K562 (cell line): ENCODE measurements around the gene MRPL58. TPM values are rescaled to one million over a fixed set of nuclear protein-coding genes. Genes with fewer than 3 reads are reported as not detected.

Source experiments
- CSDE1 ChIP-seq, 2 experiments: fragments of 450-650 bp; IDR thresholded peaks; 2 replicates each; pipeline ENCODE4 v1.6.1; 2016; ENCODE audit warnings: mild to moderate bottlenecking in 1 of 2
- ELK1 ChIP-seq: sonication (generic); formaldehyde crosslinking; IDR thresholded peaks from 2 replicates; pipeline ENCODE4 v1.8.1; 2022; ENCODE audit warnings: missing genetic modification reagents
- GATAD2B ChIP-seq: fragments of 450-650 bp; IDR thresholded peaks from 2 replicates; pipeline ENCODE4 v1.6.1; 2017; ENCODE audit warnings: mild to moderate bottlenecking, borderline replicate concordance
- HOXB6 ChIP-seq: fragments of 250-450 bp; sonication (Bioruptor Pico); IDR thresholded peaks from 2 replicates; pipeline ENCODE4 v1.5.1; 2022; ENCODE audit warnings: mild to moderate bottlenecking, borderline replicate concordance
- LEF1 ChIP-seq: fragments of 450-650 bp; IDR thresholded peaks from 2 replicates; pipeline ENCODE4 v1.6.1; 2016; ENCODE audit warnings: mild to moderate bottlenecking
- NEUROD1 ChIP-seq: fragments of 150-350 bp; IDR thresholded peaks from 2 replicates; pipeline ENCODE4 v1.6.1; 2014; ENCODE audit warnings: borderline replicate concordance, low read length, low read depth; ENCODE audit not compliant: partially characterized antibody
- NFATC3 ChIP-seq: fragments of 450-650 bp; IDR thresholded peaks from 2 replicates; pipeline ENCODE4 v1.6.1; 2017; ENCODE audit warnings: mild to moderate bottlenecking
- NR3C1 ChIP-seq: sonication (generic); formaldehyde crosslinking; IDR thresholded peaks from 2 replicates; pipeline ENCODE4 v1.8.1; 2022; ENCODE audit warnings: missing genetic modification reagents
- RREB1 ChIP-seq: fragments of 250-450 bp; sonication (Bioruptor Pico); IDR thresholded peaks from 2 replicates; pipeline ENCODE4 v1.4.0; 2020
- RUNX1 ChIP-seq: sonication (generic); IDR thresholded peaks from 2 replicates; pipeline ENCODE4 v1.6.1; 2016; ENCODE audit warnings: antibody characterized with exemption, low read depth
- SMAD3 ChIP-seq: fragments of 450-650 bp; formaldehyde crosslinking; conservative IDR thresholded peaks from 2 replicates; pipeline ENCODE4 v1.4.0; 2020; ENCODE audit warnings: mild to moderate bottlenecking
- SMARCA5 ChIP-seq: fragments of 450-650 bp; IDR thresholded peaks from 2 replicates; pipeline ENCODE4 v1.6.1; 2016
- STAT5B ChIP-seq: fragments of 250-450 bp; sonication (Bioruptor Pico); IDR thresholded peaks from 2 replicates; pipeline ENCODE4 v1.8.0; 2021; ENCODE audit warnings: mild to moderate bottlenecking, inconsistent platforms
- TBL1XR1 ChIP-seq, 2 experiments: IDR thresholded peaks; 2 replicates each; pipeline ENCODE4 v1.6.1; 2012; ENCODE audit warnings: improper control_type of control experiment in 2 of 2, low read length in 2 of 2, mild to moderate bottlenecking in 1 of 2
- U2AF2 ChIP-seq: fragments of 200-400 bp; formaldehyde crosslinking; optimal IDR thresholded peaks from 2 replicates; pipeline ENCODE3; 2017; ENCODE audit warnings: low read depth, mild to moderate bottlenecking, low read length
- ZBTB8A ChIP-seq: fragments of 450-650 bp; IDR thresholded peaks from 2 replicates; pipeline ENCODE4 v1.6.1; 2018; ENCODE audit warnings: mild to moderate bottlenecking, moderate library complexity; ENCODE audit not compliant: partially characterized antibody
- ZHX1 ChIP-seq: fragments of 150-350 bp; conservative IDR thresholded peaks from 2 replicates; pipeline ENCODE4 v1.6.1; 2014; ENCODE audit warnings: low read length
- ZNF551 ChIP-seq: fragments of 250-450 bp; sonication (Bioruptor Pico); IDR thresholded peaks from 2 replicates; pipeline ENCODE4 v1.5.0; 2021; ENCODE audit warnings: mild to moderate bottlenecking, moderate library complexity
- ZNF764 ChIP-seq: fragments of 250-450 bp; sonication (Bioruptor Pico); IDR thresholded peaks from 2 replicates; pipeline ENCODE4 v1.4.0; 2020; ENCODE audit warnings: low read depth, mild to moderate bottlenecking, moderate library complexity
- ZNF830 ChIP-seq: fragments of 250-450 bp; sonication (Bioruptor Pico); IDR thresholded peaks from 2 replicates; pipeline ENCODE4 v1.5.0; 2021; ENCODE audit warnings: mild to moderate bottlenecking
- polyA plus RNA-seq, 8 experiments: library from polyadenylated mRNA; depleted of rRNA in 4 of 8; stranded (reverse) in 5 of 8; unstranded in 3 of 8; fragments of >200 nt; fragmentation: Nextera tagmentation in 2 of 8; fragmentation: Illumina TruSeq in 1 of 8; extraction: Ambion mirVana in 2 of 8; extraction: Trizol in 1 of 8; gene quantifications; 2 replicates each; pipeline versions ENCODE4 v1.2.1 to v1.2.3, GENCODE V29; 2011 to 2014; ENCODE audit warnings: inconsistent platforms in 1 of 8, missing spikeins in 1 of 8
- total RNA-seq, 7 experiments: library from RNA; depleted of rRNA in 6 of 7; stranded (reverse); fragments of >200 nt in 6 of 7; fragmentation: Illumina TruSeq in 2 of 7; extraction: Trizol in 2 of 7; gene quantifications; 2 replicates each; pipeline versions ENCODE4 v1.2.1 to v1.2.3, GENCODE V29; 2011 to 2021; ENCODE audit warnings: low replicate concordance in 1 of 7

Gene MRPL58
- total and polyA plus RNA-seq, 9 of the 15 experiments (the other 6 are each of a cell fraction or from before 2014, with no cell fraction given) = 30.8 to 107 (median 72.4) TPM

GRCh38 chr17:75046407-75047289 is 34.2 kb downstream of the MRPL58 start, which contains the start of the genes ATP5PD and KCTD2 (continued):
- no peak for TF ChIP-seq U2AF2
- TF ChIP-seq SMAD3 = no peak
- TF ChIP-seq ZNF830 = peak; percentile 59; the same call in 1 of the 2 replicates
- TF ChIP-seq ZNF551 (CRISPR knock-in tag) = no peak
- no peak for TF ChIP-seq HOXB6 (CRISPR knock-in tag)
- TF ChIP-seq LEF1 = 0 out of 2 replicates have a peak, but pooled peaks have one; percentile 15
- TF ChIP-seq SMARCA5 = no peak
- TF ChIP-seq ZHX1 = no peak
- TF ChIP-seq NFATC3 = no peak
- TF ChIP-seq ELK1 (CRISPR knock-in tag) = no peak
- TF ChIP-seq TBL1XR1 (IDR thresholded peaks at IDR 0.05; ENCODE audit: low read length in 2 of 2) = 0 out of 4 replicates have a peak, but pooled peaks of 1 of the 2 experiments have one; percentile 6
- TF ChIP-seq RREB1 (CRISPR knock-in tag) = no peak
- TF ChIP-seq ZBTB8A = no peak
- no peak for TF ChIP-seq CSDE1 (IDR thresholded peaks at IDR 0.05)
- no peak for TF ChIP-seq NR3C1 (CRISPR knock-in tag)
- TF ChIP-seq ZNF764 = no peak
- TF ChIP-seq STAT5B (CRISPR knock-in tag) = no peak
- TF ChIP-seq NEUROD1 = peak; percentile 96
- TF ChIP-seq GATAD2B = 0 out of 2 replicates have a peak, but pooled peaks have one; percentile 65
- no peak for TF ChIP-seq RUNX1
